ENCODE data around the gene ARHGAP27. TPM values are rescaled to one million over a fixed set of nuclear protein-coding genes. Genes with fewer than 3 reads are reported as not detected.

The ARHGAP27 gene
- total RNA-seq, 1 experiment from 2014 or later, result 61.4 TPM

DNA sequence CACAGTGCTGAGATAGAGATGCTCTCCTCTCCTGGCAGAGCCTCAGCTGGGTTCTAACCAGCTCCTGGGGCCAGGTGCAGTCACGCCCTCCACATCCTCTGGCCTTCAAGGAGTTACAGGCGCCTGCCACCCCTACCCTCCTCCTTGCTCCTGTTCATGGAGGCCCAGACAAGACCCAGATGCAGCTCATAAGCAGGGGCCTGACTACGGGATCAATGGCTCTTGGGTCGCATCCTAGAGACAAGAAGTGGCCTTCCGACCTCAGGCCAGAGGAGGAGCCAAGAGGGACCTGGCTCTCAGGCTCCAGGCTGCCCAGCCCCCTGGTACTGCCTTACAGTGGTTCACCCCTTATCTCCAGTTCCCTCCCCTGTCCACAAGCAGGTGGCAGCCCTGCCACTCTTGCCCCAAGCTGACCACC is 23.0 kb downstream of the ARHGAP27 start:
- Histone ChIP-seq H3K4me3 (no peak overlapping the region), H3K36me3 (ENCODE audit: low read depth) (peaks cover 26% of the 10 kb centered on the region), H2AFZ (no peak overlapping the region), H3K9me3 (ENCODE audit: insufficient read depth, low read depth) (no peaks in the 10 kb centered on the region), H3F3A (ENCODE audit: insufficient read depth, low read depth) (peaks cover 26% of the 10 kb centered on the region; the same call in 1 of the 2 replicates), H3K9me2 (ENCODE audit: insufficient read depth) (no peaks in the 10 kb centered on the region), H3K4me2 (no peak overlapping the region), H3K79me2 (ENCODE audit: low read depth) (peaks cover 72% of the 10 kb centered on the region), H4K20me1 (ENCODE audit: insufficient read depth) (peaks cover 79% of the 10 kb centered on the region), H3K4me1 (replicated peaks; ENCODE audit: insufficient read depth) (no peaks in the 10 kb centered on the region), H3K27ac (no peak overlapping the region), H3K27me3 (ENCODE audit: insufficient read depth, low read depth) (no peaks in the 10 kb centered on the region)
- TF ChIP-seq CTCF (conservative IDR thresholded peaks at IDR 0.05) (no peak), EZH2 (IDR thresholded peaks at IDR 0.05; ENCODE audit: low read depth) (no peak)
- BruUV-seq (replicated peaks), result no TSS peak
- intact Hi-C loops (cut with micrococcal nuclease; ENCODE audit: unreplicated experiment), result no loop called here
- CTCF ChIA-PET, result no interaction called here
- POLR2A ChIA-PET (ENCODE audit: unreplicated experiment), result no interaction called here
- no peak for DNase-seq

DNA sequence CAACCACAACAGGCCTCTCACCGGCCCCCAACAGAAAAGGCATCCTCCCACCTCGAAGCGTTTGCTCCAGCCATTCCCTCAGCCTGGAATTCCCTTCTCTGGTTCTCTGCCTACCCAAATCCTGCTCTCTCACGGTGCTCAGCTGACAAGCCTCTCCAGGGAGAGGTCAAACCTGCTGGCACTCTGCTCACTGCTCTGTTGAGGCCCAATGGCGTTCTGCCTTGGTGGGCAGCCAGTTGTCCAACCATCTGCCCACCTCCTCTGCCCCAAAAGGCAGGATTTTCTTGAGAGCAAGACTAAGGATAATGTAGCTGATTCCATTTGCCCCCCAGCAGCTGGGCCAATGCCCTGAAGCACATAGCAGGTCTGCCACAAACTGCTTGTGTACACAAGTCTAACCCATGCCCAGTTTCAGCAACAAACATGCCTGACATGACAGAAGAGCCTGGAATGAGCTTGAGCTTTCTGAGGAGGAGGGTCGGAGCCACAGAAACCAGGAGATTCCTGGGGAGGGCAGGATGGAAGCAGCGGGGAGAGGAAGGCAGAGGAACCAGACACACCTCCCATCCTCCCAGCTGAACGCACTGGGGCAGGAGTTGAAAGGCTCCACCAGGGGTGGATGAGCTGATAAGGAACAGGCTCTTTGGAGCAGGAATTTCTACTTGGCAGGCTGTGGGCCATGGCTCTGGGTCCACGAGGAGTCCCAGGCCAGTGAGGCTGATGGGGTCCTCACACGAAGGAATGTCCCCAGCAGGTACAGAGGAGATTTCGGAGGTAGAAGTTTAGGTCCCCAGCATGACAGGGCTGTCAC is 23.9 kb downstream of the ARHGAP27 start:
- BruUV-seq (replicated peaks), result no TSS peak

DNA sequence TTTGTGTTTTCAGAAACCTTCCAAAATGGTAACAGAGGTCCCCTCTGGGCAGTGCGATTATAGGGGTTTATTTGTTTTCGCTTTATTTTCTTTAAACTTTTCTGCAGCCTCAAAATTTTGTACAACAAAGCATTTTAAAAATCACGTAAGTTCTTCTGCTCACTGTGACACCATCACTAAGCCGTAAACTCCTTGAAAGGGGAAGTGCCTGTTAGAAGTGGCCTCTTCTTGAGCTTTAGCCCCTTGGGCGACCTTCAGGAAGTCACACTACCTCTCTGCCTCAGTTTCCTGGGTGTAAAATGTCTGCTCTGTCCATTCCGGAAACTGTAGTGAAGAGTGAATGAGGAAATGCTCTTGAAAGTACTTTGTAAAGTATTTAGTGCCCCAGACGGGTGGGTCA is 26.6 kb downstream of the ARHGAP27 start:
- no peaks in the 10 kb centered on the region for H3K4me1 ChIP-seq (replicated peaks; ENCODE audit: insufficient read depth)
- no peak overlapping the region for H3K4me3 ChIP-seq
- CTCF ChIA-PET, result no interaction called here
- no TSS peak for BruUV-seq (replicated peaks)
- no peaks in the 10 kb centered on the region for H3K9me3 ChIP-seq (ENCODE audit: insufficient read depth, low read depth)
- no peak overlapping the region for H2AFZ ChIP-seq
- H3F3A ChIP-seq (ENCODE audit: insufficient read depth, low read depth), result peaks cover 33% of the 10 kb centered on the region; the same call in 1 of the 2 replicates
- H3K79me2 ChIP-seq (ENCODE audit: low read depth), result peaks cover 39% of the 10 kb centered on the region
- peaks cover 38% of the 10 kb centered on the region for H3K36me3 ChIP-seq (ENCODE audit: low read depth)
- H3K9me2 ChIP-seq (ENCODE audit: insufficient read depth), result no peaks in the 10 kb centered on the region
- intact Hi-C loops (cut with micrococcal nuclease; ENCODE audit: unreplicated experiment), result no loop called here
- TF ChIP-seq EZH2 (IDR thresholded peaks at IDR 0.05; ENCODE audit: low read depth) (no peak), CTCF (conservative IDR thresholded peaks at IDR 0.05) (no peak)
- peaks cover 66% of the 10 kb centered on the region for H4K20me1 ChIP-seq (ENCODE audit: insufficient read depth)
- POLR2A ChIA-PET (ENCODE audit: unreplicated experiment), result no interaction called here
- no peak for DNase-seq
- no peak overlapping the region for H3K27ac ChIP-seq
- H3K4me2 ChIP-seq, result no peak overlapping the region
- H3K27me3 ChIP-seq (ENCODE audit: insufficient read depth, low read depth), result no peaks in the 10 kb centered on the region

More for the DNA sequence above, 23.9 kb downstream of the ARHGAP27 start:
- Histone ChIP-seq H3K4me1 (replicated peaks; ENCODE audit: insufficient read depth) (no peaks in the 10 kb centered on the region), H4K20me1 (ENCODE audit: insufficient read depth) (peaks cover 80% of the 10 kb centered on the region), H3K36me3 (ENCODE audit: low read depth) (peaks cover 32% of the 10 kb centered on the region), H3K79me2 (ENCODE audit: low read depth) (peaks cover 64% of the 10 kb centered on the region), H2AFZ (no peak overlapping the region), H3K4me2 (no peak overlapping the region), H3K27ac (no peak overlapping the region), H3K9me2 (ENCODE audit: insufficient read depth) (no peaks in the 10 kb centered on the region), H3K9me3 (ENCODE audit: insufficient read depth, low read depth) (no peaks in the 10 kb centered on the region), H3F3A (ENCODE audit: insufficient read depth, low read depth) (peaks cover 26% of the 10 kb centered on the region; the same call in 1 of the 2 replicates), H3K27me3 (ENCODE audit: insufficient read depth, low read depth) (no peaks in the 10 kb centered on the region), H3K4me3 (no peak overlapping the region)
- TF ChIP-seq CTCF (conservative IDR thresholded peaks at IDR 0.05), result no peak
- no peak for TF ChIP-seq EZH2 (IDR thresholded peaks at IDR 0.05; ENCODE audit: low read depth)
- no peak for DNase-seq
- ChIA-PET POLR2A (ENCODE audit: unreplicated experiment) (no interaction called here), CTCF (no interaction called here)
- intact Hi-C loops (cut with micrococcal nuclease; ENCODE audit: unreplicated experiment), result no loop called here

Data from PC-9 (cell line).